ENCODE measurements around the gene ATP9B.

DNA sequence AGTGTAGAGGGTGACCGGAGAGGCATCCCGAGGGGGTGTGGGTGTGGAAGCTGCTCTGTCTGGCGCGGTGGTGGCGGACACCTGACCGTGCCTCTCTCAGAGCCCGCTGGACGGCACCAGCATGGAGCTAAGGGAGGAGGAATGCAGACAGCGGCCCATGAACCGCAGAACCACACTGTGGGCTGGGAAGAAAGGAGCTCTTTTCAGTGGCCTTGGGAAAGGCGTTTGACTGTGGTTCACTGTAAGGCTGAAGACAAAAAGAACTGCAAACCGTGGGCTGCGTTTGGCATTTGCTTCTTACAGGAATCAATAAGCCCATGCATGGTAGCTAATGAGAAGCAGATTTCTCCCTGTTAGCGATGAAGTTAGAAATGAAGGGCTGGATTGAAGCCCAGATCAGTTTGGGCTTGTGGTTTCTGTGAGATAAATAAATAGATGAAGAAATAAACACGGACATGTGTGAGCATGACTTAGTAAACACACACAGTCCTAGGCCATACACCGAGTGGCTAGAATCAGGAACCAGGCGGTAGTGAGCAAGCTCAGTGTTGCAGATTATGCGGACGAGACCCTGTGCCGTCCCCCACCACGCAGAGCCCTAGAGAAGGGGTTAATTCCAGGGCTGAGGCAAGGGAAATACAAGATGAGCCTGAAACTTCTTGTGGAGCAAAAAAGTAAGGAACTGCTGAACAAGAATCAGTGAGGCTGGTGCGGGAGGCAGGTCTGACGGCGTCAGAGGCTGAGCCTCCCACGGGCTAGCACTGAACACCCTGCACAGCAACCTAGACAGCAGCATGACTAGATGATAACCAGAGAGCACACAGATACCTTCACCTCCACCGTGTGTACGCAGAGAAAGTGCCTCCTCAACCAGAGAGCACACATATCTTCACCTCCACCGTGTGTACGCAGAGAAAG, 297.2 kb downstream of the ATP9B start:
- TF ChIP-seq, protein P1, sequence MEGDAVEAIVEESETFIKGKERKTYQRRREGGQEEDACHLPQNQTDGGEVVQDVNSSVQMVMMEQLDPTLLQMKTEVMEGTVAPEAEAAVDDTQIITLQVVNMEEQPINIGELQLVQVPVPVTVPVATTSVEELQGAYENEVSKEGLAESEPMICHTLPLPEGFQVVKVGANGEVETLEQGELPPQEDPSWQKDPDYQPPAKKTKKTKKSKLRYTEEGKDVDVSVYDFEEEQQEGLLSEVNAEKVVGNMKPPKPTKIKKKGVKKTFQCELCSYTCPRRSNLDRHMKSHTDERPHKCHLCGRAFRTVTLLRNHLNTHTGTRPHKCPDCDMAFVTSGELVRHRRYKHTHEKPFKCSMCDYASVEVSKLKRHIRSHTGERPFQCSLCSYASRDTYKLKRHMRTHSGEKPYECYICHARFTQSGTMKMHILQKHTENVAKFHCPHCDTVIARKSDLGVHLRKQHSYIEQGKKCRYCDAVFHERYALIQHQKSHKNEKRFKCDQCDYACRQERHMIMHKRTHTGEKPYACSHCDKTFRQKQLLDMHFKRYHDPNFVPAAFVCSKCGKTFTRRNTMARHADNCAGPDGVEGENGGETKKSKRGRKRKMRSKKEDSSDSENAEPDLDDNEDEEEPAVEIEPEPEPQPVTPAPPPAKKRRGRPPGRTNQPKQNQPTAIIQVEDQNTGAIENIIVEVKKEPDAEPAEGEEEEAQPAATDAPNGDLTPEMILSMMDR (IDR thresholded peaks at IDR 0.05), result no peak
- TF ChIP-seq POLR2AphosphoS5 (IDR thresholded peaks at IDR 0.05; ENCODE audit: low read depth, low read length), result no peak
- TF ChIP-seq, protein P2, sequence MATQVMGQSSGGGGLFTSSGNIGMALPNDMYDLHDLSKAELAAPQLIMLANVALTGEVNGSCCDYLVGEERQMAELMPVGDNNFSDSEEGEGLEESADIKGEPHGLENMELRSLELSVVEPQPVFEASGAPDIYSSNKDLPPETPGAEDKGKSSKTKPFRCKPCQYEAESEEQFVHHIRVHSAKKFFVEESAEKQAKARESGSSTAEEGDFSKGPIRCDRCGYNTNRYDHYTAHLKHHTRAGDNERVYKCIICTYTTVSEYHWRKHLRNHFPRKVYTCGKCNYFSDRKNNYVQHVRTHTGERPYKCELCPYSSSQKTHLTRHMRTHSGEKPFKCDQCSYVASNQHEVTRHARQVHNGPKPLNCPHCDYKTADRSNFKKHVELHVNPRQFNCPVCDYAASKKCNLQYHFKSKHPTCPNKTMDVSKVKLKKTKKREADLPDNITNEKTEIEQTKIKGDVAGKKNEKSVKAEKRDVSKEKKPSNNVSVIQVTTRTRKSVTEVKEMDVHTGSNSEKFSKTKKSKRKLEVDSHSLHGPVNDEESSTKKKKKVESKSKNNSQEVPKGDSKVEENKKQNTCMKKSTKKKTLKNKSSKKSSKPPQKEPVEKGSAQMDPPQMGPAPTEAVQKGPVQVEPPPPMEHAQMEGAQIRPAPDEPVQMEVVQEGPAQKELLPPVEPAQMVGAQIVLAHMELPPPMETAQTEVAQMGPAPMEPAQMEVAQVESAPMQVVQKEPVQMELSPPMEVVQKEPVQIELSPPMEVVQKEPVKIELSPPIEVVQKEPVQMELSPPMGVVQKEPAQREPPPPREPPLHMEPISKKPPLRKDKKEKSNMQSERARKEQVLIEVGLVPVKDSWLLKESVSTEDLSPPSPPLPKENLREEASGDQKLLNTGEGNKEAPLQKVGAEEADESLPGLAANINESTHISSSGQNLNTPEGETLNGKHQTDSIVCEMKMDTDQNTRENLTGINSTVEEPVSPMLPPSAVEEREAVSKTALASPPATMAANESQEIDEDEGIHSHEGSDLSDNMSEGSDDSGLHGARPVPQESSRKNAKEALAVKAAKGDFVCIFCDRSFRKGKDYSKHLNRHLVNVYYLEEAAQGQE (IDR thresholded peaks at IDR 0.05; ENCODE audit: insufficient read depth in 1 of 2, low read depth in 2 of 2, low read length in 1 of 2), result no peak

Measured in Panc1 (cell line).